SU-DHL-6 (cell line): Measurements from ENCODE around the gene TECRL.

ENCODE experiments used
- CTCF ChIP-seq: fragments of 200-600 bp; sonication (generic); IDR thresholded peaks from one replicate; pipeline ENCODE4 v1.5.1; 2017; ENCODE audit warnings: antibody characterized with exemption, mild to moderate bottlenecking, low read length, moderate library complexity; ENCODE audit not compliant: insufficient read depth, poor library complexity, severe bottlenecking
- EZH2phosphoT487 ChIP-seq: fragments of 200-600 bp; sonication (generic), shearing (Covaris generic); conservative IDR thresholded peaks from 2 replicates; pipeline ENCODE4 v1.6.1; 2018; ENCODE audit warnings: mild to moderate bottlenecking, antibody characterized with exemption, low read length, moderate library complexity, mixed read lengths

- TF ChIP-seq CTCF, result no peak
- TF ChIP-seq EZH2phosphoT487, result no peak
Observed at GRCh38 chr4:64417974-64418373, 8.7 kb upstream of the TECRL start.
